GM12801 (cell line): ENCODE results near the gene TARP.

ENCODE experiments used
- CTCF ChIP-seq: IDR thresholded peaks from one replicate; pipeline ENCODE4 v1.5.1; 2011; ENCODE audit warnings: control low read depth; ENCODE audit not compliant: insufficient read length; ENCODE audit errors: extremely low read depth

Gene TARP

GRCh38 chr7:38211486-38211885 lies 62.0 kb downstream of the TARP start:
- TF ChIP-seq CTCF, result no peak
